Sigmoid colon (tissue), 7 donors: ENCODE data around the gene ATXN10. TPM values are rescaled to one million over a fixed set of nuclear protein-coding genes. Genes with fewer than 3 reads are reported as not detected.

Experiments used
- DNase-seq: peaks from one replicate; pipeline ENCODE4 v3.0.0-alpha.2; 2019
- H3K27ac ChIP-seq, 4 donors: fragments of 200-600 bp; sonication (generic); one replicate each; pipeline ENCODE4 v1.5.1; 2016 to 2019; ENCODE audit warnings: mild to moderate bottlenecking in 1 of 4
- H3K27me3 ChIP-seq, 3 donors: fragments of 200-600 bp; sonication (generic); one replicate each; pipeline ENCODE4 v1.5.1; 2019; ENCODE audit warnings: mild to moderate bottlenecking in 1 of 3
- H3K36me3 ChIP-seq, 4 donors: fragments of 200-600 bp; sonication (generic); one replicate each; pipeline ENCODE4 v1.5.1; 2016 to 2019
- H3K4me1 ChIP-seq, 4 donors: fragments of 200-600 bp; sonication (generic); one replicate each; pipeline ENCODE4 v1.5.1; 2017 to 2019
- H3K4me3 ChIP-seq, 4 donors: fragments of 200-600 bp; sonication (generic); one replicate each; pipeline ENCODE4 v1.5.1; 2017 to 2019; ENCODE audit warnings: mild to moderate bottlenecking in 2 of 4, moderate library complexity in 1 of 4
- H3K9me3 ChIP-seq, 4 donors: fragments of 200-600 bp in 3 of 4; sonication (generic) in 3 of 4; one replicate each; pipeline versions ENCODE4 v1.5.1 to v1.6.1; 2013 to 2019
- CTCF ChIP-seq, 4 experiments: fragments of 450-650 bp in 3 of 4; fragments of 200-600 bp in 1 of 4; IDR thresholded peaks; one replicate each; pipeline ENCODE4 v1.5.1; 2016 to 2019; ENCODE audit warnings: antibody characterized with exemption in 4 of 4, mild to moderate bottlenecking in 3 of 4, moderate library complexity in 2 of 4
- EP300 ChIP-seq, 4 donors: sonication (generic); formaldehyde crosslinking; IDR thresholded peaks; one replicate each; pipeline ENCODE4 v1.6.1; 2017; ENCODE audit warnings: antibody characterized with exemption in 4 of 4
- POLR2A ChIP-seq, 2 donors: fragments of 450-650 bp; IDR thresholded peaks; one replicate each; pipeline ENCODE4 v1.6.1; 2016; ENCODE audit warnings: antibody characterized with exemption in 2 of 2, mild to moderate bottlenecking in 2 of 2, moderate library complexity in 2 of 2
- POLR2AphosphoS5 ChIP-seq, 4 donors: sonication (generic); formaldehyde crosslinking; IDR thresholded peaks; one replicate each; pipeline ENCODE4 v1.6.1; 2017; ENCODE audit warnings: antibody characterized with exemption in 4 of 4
- WGBS, 2 donors: extraction: QIAGEN DNeasy Blood & Tissue Kit; methylation state at CpG; one replicate each; pipeline ENCODE4 v1.1.7; 2013; 5-methylcytosine and 5-hydroxymethylcytosine counted together
- intact Hi-C: fragments of 100-400 bp; cut with DNase I; formaldehyde crosslinking; loops from one replicate; pipeline ENCODE4 v1.15.1; 2023
- polyA plus RNA-seq, 3 donors: library from polyadenylated mRNA; stranded (reverse); fragments of 200-250 nt; gene quantifications; one replicate each; pipeline ENCODE4 v1.2.3, GENCODE V29; 2013
- total RNA-seq, 4 donors: library from RNA; depleted of rRNA; stranded (reverse); fragments of >200 nt; gene quantifications; one replicate each; pipeline ENCODE4 v1.1.0, GENCODE V29; 2016
- donor health status: healthy with polysubstance abuse.
- donor health status: Bipolar disorder and iron deficiency.
- donor health status: healthy.

ATXN10 gene
- total and polyA plus RNA-seq, 7 donors, result 37.9 to 187 (median 160) TPM

- Histone ChIP-seq H3K27ac (no peak overlapping the region), H3K4me3 (no peak overlapping the region), H3K27me3 (peaks cover 26 to 48% (median 29%) of the 10 kb centered on the region in 3 donors), H3K36me3 (no peaks in the 10 kb centered on the region), H3K4me1 (peaks cover 0 to 28% (median 23%) of the 10 kb centered on the region in 4 donors), H3K9me3 (peaks cover 0 to 3% (median 0%) of the 10 kb centered on the region in 4 donors)
- WGBS, 2 donors, result 32 to 44% methylated on average over 20 of the region's 20 CpGs
- DNase-seq, result no peak
- TF ChIP-seq CTCF (IDR thresholded peaks at IDR 0.05), result no peak
- TF ChIP-seq POLR2A (IDR thresholded peaks at IDR 0.05), result no peak
- no peak for TF ChIP-seq EP300 (IDR thresholded peaks at IDR 0.05)
- TF ChIP-seq POLR2AphosphoS5 (IDR thresholded peaks at IDR 0.05), result no peak
- intact Hi-C loops, result loop anchor here (5.0 kb wide), 1 partner anchor 221 kb away; no protein-coding TSS in a partner anchor
Measured at GRCh38 chr22:45867906-45868555, 196.4 kb downstream of the ATXN10 start.

GRCh38 chr22:45868571-45869339 lies 197.1 kb downstream of the ATXN10 start:
- peaks cover 0 to 26% (median 23%) of the 10 kb centered on the region in 4 donors for H3K4me1 ChIP-seq
- no peak overlapping the region for H3K27ac ChIP-seq
- no peaks in the 10 kb centered on the region for H3K36me3 ChIP-seq
- TF ChIP-seq EP300 (IDR thresholded peaks at IDR 0.05) (no peak), CTCF (IDR thresholded peaks at IDR 0.05) (no peak)
- DNase-seq, result peak; percentile 53
- peaks cover 26 to 48% (median 29%) of the 10 kb centered on the region in 3 donors for H3K27me3 ChIP-seq
- no peak overlapping the region for H3K4me3 ChIP-seq
- WGBS, 2 donors, result 72 to 80% methylated on average over 18 of the region's 18 CpGs
- peaks cover 0 to 3% (median 0%) of the 10 kb centered on the region in 4 donors for H3K9me3 ChIP-seq
- intact Hi-C loops, result loop anchor here (5.0 kb wide), 1 partner anchor 221 kb away; no protein-coding TSS in a partner anchor

GRCh38 chr22:45869340-45869847 lies 197.8 kb downstream of the ATXN10 start:
- Histone ChIP-seq H3K36me3 (no peaks in the 10 kb centered on the region), H3K27ac (no peak overlapping the region), H3K4me3 (no peak overlapping the region), H3K9me3 (peaks cover 0 to 3% (median 0%) of the 10 kb centered on the region in 4 donors), H3K27me3 (peaks cover 26 to 48% (median 29%) of the 10 kb centered on the region in 3 donors), H3K4me1 (peaks cover 0 to 20% (median 19%) of the 10 kb centered on the region in 4 donors)
- intact Hi-C loops, result loop anchor here (5.0 kb wide), 1 partner anchor 222 kb away; no protein-coding TSS in a partner anchor
- TF ChIP-seq CTCF (IDR thresholded peaks at IDR 0.05) (no peak), EP300 (IDR thresholded peaks at IDR 0.05) (no peak), POLR2AphosphoS5 (IDR thresholded peaks at IDR 0.05) (no peak), POLR2A (IDR thresholded peaks at IDR 0.05) (no peak)
- DNase-seq, result no peak
- 83 to 86% methylated on average over 13 of the region's 13 CpGs for WGBS, 2 donors

GRCh38 chr22:45870011-45870410 lies 198.4 kb downstream of the ATXN10 start:
- H3K36me3 ChIP-seq, result no peaks in the 10 kb centered on the region
- no peak for DNase-seq
- TF ChIP-seq POLR2AphosphoS5 (IDR thresholded peaks at IDR 0.05), result no peak
- no peak for TF ChIP-seq POLR2A (IDR thresholded peaks at IDR 0.05)
- no peak for TF ChIP-seq EP300 (IDR thresholded peaks at IDR 0.05)
- no peak for TF ChIP-seq CTCF (IDR thresholded peaks at IDR 0.05)
- WGBS, 2 donors, result 90 to 93% methylated on average over 7 of the region's 7 CpGs
- peaks cover 26 to 48% (median 29%) of the 10 kb centered on the region in 3 donors for H3K27me3 ChIP-seq
- H3K4me1 ChIP-seq, result peaks cover 0 to 20% (median 18%) of the 10 kb centered on the region in 4 donors
- H3K27ac ChIP-seq, result no peak overlapping the region
- H3K9me3 ChIP-seq, result peaks cover 0 to 3% (median 0%) of the 10 kb centered on the region in 4 donors
- no peak overlapping the region for H3K4me3 ChIP-seq
- intact Hi-C loops, result no loop called here
